ENCODE measurements around the gene TMEM115.

Gene TMEM115

DNA sequence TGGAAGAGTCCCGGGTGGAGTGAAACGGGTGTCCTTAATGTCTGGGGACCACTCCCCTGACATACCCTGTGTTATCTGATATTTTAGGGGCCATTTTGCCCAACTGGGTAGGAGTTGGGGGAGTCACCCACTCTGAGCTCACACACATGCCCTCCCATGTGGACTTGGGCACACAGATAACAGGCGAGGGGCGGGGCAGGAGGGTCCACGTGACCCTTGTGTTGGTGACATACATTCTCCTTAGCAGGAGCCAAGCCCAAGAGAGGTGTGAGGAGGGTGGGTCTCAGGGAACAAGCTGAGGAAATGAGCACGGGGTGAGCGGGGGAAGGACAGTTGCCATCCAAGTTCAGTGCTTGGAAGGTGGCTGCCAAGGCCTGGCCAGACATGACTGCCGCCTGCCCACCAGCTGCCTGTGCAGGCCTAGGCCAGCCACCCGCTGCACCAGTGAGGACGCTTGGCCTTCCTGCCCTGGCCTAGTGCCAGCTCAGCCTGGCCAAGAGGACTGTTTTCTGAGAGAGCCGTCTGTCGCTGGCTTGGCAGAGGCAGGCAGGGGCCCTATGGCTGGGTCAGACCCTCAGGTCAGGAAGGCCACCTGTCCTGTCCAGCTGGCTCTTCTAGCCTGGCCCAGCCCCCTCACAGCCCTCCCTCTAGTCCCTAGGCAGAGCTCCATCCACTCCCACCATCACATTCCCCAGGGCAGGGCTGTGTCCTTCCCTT is 31.3 kb upstream of the TMEM115 start:
- Histone ChIP-seq H3K4me1 (ENCODE audit: control insufficient read depth in 5 of 5, insufficient read depth in 5 of 5, low read length in 5 of 5) (peaks cover 0 to 22% (median 12%) of the 10 kb centered on the region in 5 donors), H3K36me3 (ENCODE audit: control insufficient read depth in 5 of 5, insufficient read depth in 5 of 5, low read length in 5 of 5) (no peaks in the 10 kb centered on the region), H3K9me3 (ENCODE audit: control insufficient read depth in 5 of 5, low read length in 5 of 5) (no peaks in the 10 kb centered on the region), H3K9ac (ENCODE audit: low read length in 5 of 5) (no peak overlapping the region), H3K27me3 (ENCODE audit: control insufficient read depth in 5 of 5, insufficient read depth in 4 of 5, low read length in 5 of 5) (no peaks in the 10 kb centered on the region), H3K4me3 (ENCODE audit: low read depth in 1 of 5, low read length in 5 of 5) (no peak overlapping the region), H3K27ac (ENCODE audit: low read depth, low read length) (no peak overlapping the region)

GRCh38 chr3:50389414-50389767 is 30.1 kb upstream of the TMEM115 start:
- no peak overlapping the region for H3K27ac ChIP-seq (ENCODE audit: low read depth, low read length)
- H3K9me3 ChIP-seq (ENCODE audit: control insufficient read depth in 5 of 5, low read length in 5 of 5): no peaks in the 10 kb centered on the region
- no peak overlapping the region for H3K4me3 ChIP-seq (ENCODE audit: low read depth in 1 of 5, low read length in 5 of 5)
- peaks cover 0 to 17% (median 12%) of the 10 kb centered on the region in 5 donors for H3K4me1 ChIP-seq (ENCODE audit: control insufficient read depth in 5 of 5, insufficient read depth in 5 of 5, low read length in 5 of 5)
- no peak overlapping the region for H3K9ac ChIP-seq (ENCODE audit: low read length in 5 of 5)
- no peaks in the 10 kb centered on the region for H3K27me3 ChIP-seq (ENCODE audit: control insufficient read depth in 5 of 5, insufficient read depth in 4 of 5, low read length in 5 of 5)
- no peaks in the 10 kb centered on the region for H3K36me3 ChIP-seq (ENCODE audit: control insufficient read depth in 5 of 5, insufficient read depth in 5 of 5, low read length in 5 of 5)

DNA sequence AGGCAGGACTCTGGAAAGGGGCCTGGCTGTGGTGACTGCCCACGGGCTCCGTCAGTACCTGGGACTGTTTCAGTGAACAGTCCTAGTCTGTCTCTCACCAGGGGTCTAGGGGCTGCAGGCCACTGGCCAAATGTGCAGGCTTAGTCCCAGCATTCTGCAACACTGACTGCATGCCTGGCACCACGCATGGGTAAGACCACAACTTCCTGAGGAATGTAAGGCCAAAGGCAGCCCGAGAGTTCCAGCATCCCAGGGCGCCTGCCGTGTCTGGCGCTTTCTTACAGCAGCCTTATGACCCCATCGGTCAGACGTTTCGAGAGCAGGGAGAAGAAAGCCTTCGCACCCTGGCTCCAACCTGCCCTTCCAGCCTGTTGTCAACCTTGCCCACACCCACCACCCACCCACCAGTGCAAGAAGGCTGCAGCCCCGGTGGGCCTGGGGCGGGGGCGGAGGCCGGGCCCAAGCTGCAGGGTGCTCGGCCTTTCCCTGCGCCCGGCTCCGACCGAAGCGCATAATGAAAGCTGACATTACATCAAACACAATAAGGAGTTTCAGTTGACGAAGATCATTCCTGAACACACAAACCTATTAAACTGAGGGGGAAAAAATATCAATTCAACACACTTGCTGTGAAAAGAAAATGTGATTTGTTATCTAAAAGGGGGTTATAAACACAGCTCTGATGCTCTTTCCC is 29.5 kb upstream of the TMEM115 start:
- H3K36me3 ChIP-seq (ENCODE audit: control insufficient read depth in 5 of 5, insufficient read depth in 5 of 5, low read length in 5 of 5): no peaks in the 10 kb centered on the region

DNA sequence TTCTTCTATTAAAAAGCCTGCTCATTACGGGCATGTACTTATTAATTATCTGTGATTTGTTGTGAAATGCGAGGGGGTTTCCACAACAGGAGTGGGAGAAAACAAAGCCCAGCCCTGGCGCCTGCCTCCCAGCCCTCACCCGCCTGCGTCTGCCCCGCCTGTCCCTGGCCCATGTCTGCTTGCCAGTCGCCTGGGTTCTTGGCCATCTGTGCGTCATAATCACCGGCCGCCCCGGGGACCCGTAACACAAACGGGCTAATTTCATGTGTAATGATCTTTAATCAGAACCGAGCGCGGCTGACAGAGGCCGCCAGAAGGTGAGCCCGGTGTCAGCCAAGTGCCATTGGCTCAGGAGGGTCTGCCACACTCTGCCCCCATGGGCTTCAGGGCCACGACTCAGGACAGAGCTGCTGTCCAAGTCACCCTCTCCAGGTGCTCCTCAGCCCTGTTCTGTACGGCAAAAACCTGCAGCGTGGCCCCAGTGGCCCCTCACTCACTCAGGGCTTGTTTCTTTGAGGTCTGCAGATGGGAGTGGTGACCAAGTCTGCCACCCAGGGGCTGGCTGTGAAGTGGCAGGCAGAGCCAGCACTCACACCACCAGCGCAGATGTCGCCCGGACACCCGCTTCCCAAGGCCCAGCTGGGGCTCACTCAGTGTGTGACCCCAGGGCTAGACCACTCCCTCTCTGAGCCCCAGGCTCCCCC is 28.8 kb upstream of the TMEM115 start:
- Histone ChIP-seq H3K36me3 (ENCODE audit: control insufficient read depth in 5 of 5, insufficient read depth in 5 of 5, low read length in 5 of 5) (no peaks in the 10 kb centered on the region), H3K27ac (ENCODE audit: low read depth, low read length) (no peak overlapping the region), H3K4me1 (ENCODE audit: control insufficient read depth in 5 of 5, insufficient read depth in 5 of 5, low read length in 5 of 5) (peaks cover 0 to 17% (median 12%) of the 10 kb centered on the region in 5 donors), H3K27me3 (ENCODE audit: control insufficient read depth in 5 of 5, insufficient read depth in 4 of 5, low read length in 5 of 5) (no peaks in the 10 kb centered on the region), H3K4me3 (ENCODE audit: low read depth in 1 of 5, low read length in 5 of 5) (no peak overlapping the region), H3K9me3 (ENCODE audit: control insufficient read depth in 5 of 5, low read length in 5 of 5) (no peaks in the 10 kb centered on the region), H3K9ac (ENCODE audit: low read length in 5 of 5) (no peak overlapping the region)

More for the DNA sequence above, 29.5 kb upstream of the TMEM115 start:
- Histone ChIP-seq H3K4me3 (ENCODE audit: low read depth in 1 of 5, low read length in 5 of 5) (no peak overlapping the region), H3K27me3 (ENCODE audit: control insufficient read depth in 5 of 5, insufficient read depth in 4 of 5, low read length in 5 of 5) (no peaks in the 10 kb centered on the region), H3K9me3 (ENCODE audit: control insufficient read depth in 5 of 5, low read length in 5 of 5) (no peaks in the 10 kb centered on the region), H3K27ac (ENCODE audit: low read depth, low read length) (no peak overlapping the region), H3K4me1 (ENCODE audit: control insufficient read depth in 5 of 5, insufficient read depth in 5 of 5, low read length in 5 of 5) (peaks cover 0 to 17% (median 12%) of the 10 kb centered on the region in 5 donors), H3K9ac (ENCODE audit: low read length in 5 of 5) (no peak overlapping the region)

DNA sequence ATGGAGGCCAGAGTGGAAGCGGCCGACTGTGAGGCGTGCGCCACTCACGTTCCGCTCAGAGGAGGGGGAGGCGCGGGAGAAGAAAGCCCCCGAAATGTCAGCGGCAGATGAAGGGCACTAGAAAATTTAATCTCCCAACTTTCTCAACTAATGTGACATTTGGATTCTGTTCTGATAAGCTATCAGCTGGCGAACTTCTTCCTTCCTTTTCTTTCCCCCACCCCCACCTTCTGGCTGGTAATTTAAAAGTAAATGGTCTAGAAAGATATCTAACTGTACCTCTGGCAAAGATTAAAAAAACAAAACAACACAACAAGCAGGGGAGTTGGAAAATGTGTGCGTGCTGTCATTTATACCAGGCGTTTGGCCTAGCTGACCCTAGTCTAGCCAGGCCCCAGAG is 26.4 kb upstream of the TMEM115 start:
- Histone ChIP-seq H3K9ac (ENCODE audit: low read length in 5 of 5) (no peak overlapping the region), H3K9me3 (ENCODE audit: control insufficient read depth in 5 of 5, low read length in 5 of 5) (no peaks in the 10 kb centered on the region), H3K4me1 (ENCODE audit: control insufficient read depth in 5 of 5, insufficient read depth in 5 of 5, low read length in 5 of 5) (peaks cover 0 to 5% (median 2%) of the 10 kb centered on the region in 5 donors), H3K27me3 (ENCODE audit: control insufficient read depth in 5 of 5, insufficient read depth in 4 of 5, low read length in 5 of 5) (no peaks in the 10 kb centered on the region), H3K4me3 (ENCODE audit: low read depth in 1 of 5, low read length in 5 of 5) (no peak overlapping the region), H3K36me3 (ENCODE audit: control insufficient read depth in 5 of 5, insufficient read depth in 5 of 5, low read length in 5 of 5) (no peaks in the 10 kb centered on the region), H3K27ac (ENCODE audit: low read depth, low read length) (no peak overlapping the region)

DNA sequence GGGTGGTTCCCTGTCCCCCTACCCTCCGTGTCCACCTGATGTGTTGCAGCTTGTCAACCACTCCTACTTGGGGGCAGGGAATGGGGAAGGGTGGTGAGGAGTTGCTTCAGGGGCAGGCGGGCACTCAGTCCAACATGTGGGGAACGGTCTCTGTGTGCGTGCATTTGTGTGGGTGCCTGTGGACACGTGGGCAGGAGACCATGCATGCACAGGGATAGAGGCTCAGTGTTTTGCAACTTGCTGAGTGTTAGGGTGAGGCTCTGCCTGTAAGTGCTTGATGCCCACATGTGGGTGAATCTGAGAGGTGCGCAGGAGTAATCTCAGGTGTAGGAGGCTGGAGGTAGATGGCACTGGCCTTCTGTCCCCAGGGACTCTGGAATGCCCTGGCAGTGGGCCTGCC is 24.4 kb upstream of the TMEM115 start:
- H3K36me3 ChIP-seq (ENCODE audit: control insufficient read depth in 5 of 5, insufficient read depth in 5 of 5, low read length in 5 of 5): no peaks in the 10 kb centered on the region
- H3K4me3 ChIP-seq (ENCODE audit: low read depth in 1 of 5, low read length in 5 of 5): no peak overlapping the region
- no peaks in the 10 kb centered on the region for H3K9me3 ChIP-seq (ENCODE audit: control insufficient read depth in 5 of 5, low read length in 5 of 5)
- no peaks in the 10 kb centered on the region for H3K4me1 ChIP-seq (ENCODE audit: control insufficient read depth in 5 of 5, insufficient read depth in 5 of 5, low read length in 5 of 5)
- no peak overlapping the region for H3K27ac ChIP-seq (ENCODE audit: low read depth, low read length)
- H3K9ac ChIP-seq (ENCODE audit: low read length in 5 of 5): no peak overlapping the region
- H3K27me3 ChIP-seq (ENCODE audit: control insufficient read depth in 5 of 5, insufficient read depth in 4 of 5, low read length in 5 of 5): peaks cover 0 to 3% (median 0%) of the 10 kb centered on the region in 5 donors

DNA sequence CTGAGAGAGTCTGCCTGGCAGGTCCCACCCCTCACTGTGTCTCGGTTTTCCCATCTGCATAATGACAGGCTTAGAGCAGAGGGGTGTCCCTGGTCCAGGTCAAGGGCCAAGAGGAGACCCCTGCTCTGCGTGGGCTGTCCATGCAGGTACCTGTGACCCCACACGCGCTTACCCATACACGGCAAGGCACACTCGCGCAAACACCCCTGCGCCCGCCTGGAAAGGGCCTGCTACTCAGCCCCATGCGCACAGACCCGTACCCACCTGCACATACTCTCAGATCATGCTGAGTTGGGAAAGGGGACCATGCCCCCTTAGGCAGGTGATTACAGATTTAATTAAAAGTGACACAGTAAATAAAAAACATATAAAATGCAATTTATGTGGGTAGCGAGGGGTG is 23.4 kb upstream of the TMEM115 start:
- Histone ChIP-seq H3K4me3 (ENCODE audit: low read depth in 1 of 5, low read length in 5 of 5) (no peak overlapping the region), H3K36me3 (ENCODE audit: control insufficient read depth in 5 of 5, insufficient read depth in 5 of 5, low read length in 5 of 5) (no peaks in the 10 kb centered on the region), H3K27me3 (ENCODE audit: control insufficient read depth in 5 of 5, insufficient read depth in 4 of 5, low read length in 5 of 5) (peaks cover 0 to 3% (median 0%) of the 10 kb centered on the region in 5 donors), H3K4me1 (ENCODE audit: control insufficient read depth in 5 of 5, insufficient read depth in 5 of 5, low read length in 5 of 5) (no peaks in the 10 kb centered on the region), H3K9me3 (ENCODE audit: control insufficient read depth in 5 of 5, low read length in 5 of 5) (no peaks in the 10 kb centered on the region), H3K9ac (ENCODE audit: low read length in 5 of 5) (no peak overlapping the region), H3K27ac (ENCODE audit: low read depth, low read length) (no peak overlapping the region)

DNA sequence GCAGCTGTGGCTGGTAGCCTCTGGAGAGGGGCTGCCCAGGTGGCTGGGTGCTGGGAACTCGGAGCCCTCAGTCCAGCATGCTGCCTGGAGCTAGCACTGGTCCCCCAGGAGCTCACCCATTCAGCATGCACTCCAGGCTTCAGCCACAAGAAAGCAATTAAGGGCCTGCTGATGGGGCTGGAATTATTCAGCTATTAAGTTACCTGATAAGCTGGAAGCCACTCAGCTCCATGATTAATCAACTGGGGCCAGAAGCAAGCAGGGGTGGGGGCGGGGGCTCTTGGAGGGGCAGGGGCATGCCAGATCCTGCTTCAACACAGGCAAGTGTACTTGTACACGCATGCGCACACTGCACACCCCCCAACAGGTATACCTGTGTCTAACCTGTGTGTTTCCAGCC is 22.1 kb upstream of the TMEM115 start:
- Histone ChIP-seq H3K27me3 (ENCODE audit: control insufficient read depth in 5 of 5, insufficient read depth in 4 of 5, low read length in 5 of 5) (peaks cover 0 to 3% (median 0%) of the 10 kb centered on the region in 5 donors), H3K27ac (ENCODE audit: low read depth, low read length) (no peak overlapping the region), H3K4me1 (ENCODE audit: control insufficient read depth in 5 of 5, insufficient read depth in 5 of 5, low read length in 5 of 5) (no peaks in the 10 kb centered on the region), H3K4me3 (ENCODE audit: low read depth in 1 of 5, low read length in 5 of 5) (no peak overlapping the region), H3K36me3 (ENCODE audit: control insufficient read depth in 5 of 5, insufficient read depth in 5 of 5, low read length in 5 of 5) (no peaks in the 10 kb centered on the region), H3K9me3 (ENCODE audit: control insufficient read depth in 5 of 5, low read length in 5 of 5) (no peaks in the 10 kb centered on the region), H3K9ac (ENCODE audit: low read length in 5 of 5) (no peak overlapping the region)

GRCh38 chr3:50380405-50381085 is 21.2 kb upstream of the TMEM115 start:
- Histone ChIP-seq H3K9ac (ENCODE audit: low read length in 5 of 5) (no peak overlapping the region), H3K27ac (ENCODE audit: low read depth, low read length) (no peak overlapping the region), H3K4me1 (ENCODE audit: control insufficient read depth in 5 of 5, insufficient read depth in 5 of 5, low read length in 5 of 5) (no peaks in the 10 kb centered on the region), H3K27me3 (ENCODE audit: control insufficient read depth in 5 of 5, insufficient read depth in 4 of 5, low read length in 5 of 5) (peaks cover 0 to 7% (median 0%) of the 10 kb centered on the region in 5 donors), H3K9me3 (ENCODE audit: control insufficient read depth in 5 of 5, low read length in 5 of 5) (no peaks in the 10 kb centered on the region), H3K4me3 (ENCODE audit: low read depth in 1 of 5, low read length in 5 of 5) (no peak overlapping the region), H3K36me3 (ENCODE audit: control insufficient read depth in 5 of 5, insufficient read depth in 5 of 5, low read length in 5 of 5) (no peaks in the 10 kb centered on the region)
